Smooth muscle cell (in vitro differentiated cells): Measurements from ENCODE around the gene PAQR3. TPM values are rescaled to one million over a fixed set of nuclear protein-coding genes. Genes with fewer than 3 reads are reported as not detected.

ENCODE experiments used
- DNase-seq: peaks from one replicate; lab custom pipeline; 2025; ENCODE audit not compliant: unreplicated experiment; lab: John Stamatoyannopoulos, UW
- H2AFZ ChIP-seq: fragments of 200-600 bp; sonication (generic); 2 replicates; pipeline ENCODE4 v1.6.0; 2016; ENCODE audit warnings: antibody characterized with exemption, low read depth, mild to moderate bottlenecking
- H3F3A ChIP-seq: fragments of 200-600 bp; sonication (generic); 2 replicates; pipeline ENCODE4 v1.6.0; 2017; ENCODE audit warnings: antibody characterized with exemption, low read depth
- H3K27ac ChIP-seq: fragments of 200-600 bp; sonication (generic); 2 replicates; pipeline ENCODE4 v1.5.1; 2016; ENCODE audit warnings: low read depth, mild to moderate bottlenecking
- H3K27me3 ChIP-seq: fragments of 200-600 bp; sonication (generic); 2 replicates; pipeline ENCODE4 v1.6.1; 2016; ENCODE audit warnings: low read depth, mild to moderate bottlenecking
- H3K36me3 ChIP-seq: fragments of 200-600 bp; sonication (generic); 2 replicates; pipeline ENCODE4 v1.5.1; 2016; ENCODE audit warnings: low read depth
- H3K4me1 ChIP-seq: fragments of 200-600 bp; sonication (generic); 2 replicates; pipeline ENCODE4 v1.5.1; 2016; ENCODE audit warnings: low read depth
- H3K4me2 ChIP-seq: fragments of 200-600 bp; sonication (generic); 2 replicates; pipeline ENCODE4 v1.6.0; 2016; ENCODE audit warnings: mild to moderate bottlenecking
- H3K4me3 ChIP-seq: fragments of 200-600 bp; sonication (generic); 2 replicates; pipeline ENCODE4 v1.5.1; 2016; ENCODE audit warnings: mild to moderate bottlenecking
- H3K79me2 ChIP-seq: fragments of 200-600 bp; sonication (generic); 2 replicates; pipeline ENCODE4 v1.6.0; 2016; ENCODE audit warnings: low read depth, mild to moderate bottlenecking
- H3K9ac ChIP-seq: fragments of 200-600 bp; sonication (generic); 2 replicates; pipeline ENCODE4 v1.6.0; 2016; ENCODE audit warnings: low read depth
- H3K9me3 ChIP-seq: fragments of 200-600 bp; sonication (generic); replicated peaks from 2 replicates; pipeline ENCODE4 v1.5.1; 2016; ENCODE audit warnings: low read depth
- H4K20me1 ChIP-seq: fragments of 200-600 bp; sonication (generic); 2 replicates; pipeline ENCODE4 v1.6.0; 2016; ENCODE audit warnings: low read depth
- CTCF ChIP-seq: fragments of 200-600 bp; sonication (generic); IDR thresholded peaks from 2 replicates; pipeline ENCODE4 v1.5.1; 2017; ENCODE audit warnings: borderline replicate concordance, mild to moderate bottlenecking, antibody characterized with exemption; ENCODE audit not compliant: insufficient read depth, poor library complexity, severe bottlenecking
- WGBS: methylation state at CpG from one replicate; pipeline ENCODE4 v1.1.7; 2016; ENCODE audit warnings: low lambda C conversion rate; 5-methylcytosine and 5-hydroxymethylcytosine counted together
- polyA plus RNA-seq: library from polyadenylated mRNA; unstranded; fragments of >200 nt; fragmentation: Nextera tagmentation; extraction: Ambion mirVana; gene quantifications from 2 replicates; pipeline ENCODE4 v1.2.1, GENCODE V29; 2016
- total RNA-seq: library from RNA; depleted of rRNA; stranded (reverse); fragments of >200 nt; gene quantifications from 2 replicates; pipeline ENCODE4 v1.2.3, GENCODE V29; 2014

Gene PAQR3
- total and polyA plus RNA-seq, 2 experiments from 2014 or later = 10.8 to 20.4 TPM

GRCh38 chr4:78907638-78908037 lies 31.6 kb downstream of the PAQR3 start:
- Histone ChIP-seq H3F3A (no peaks in the 10 kb centered on the region), H3K27me3 (no peaks in the 10 kb centered on the region), H3K4me3 (no peak overlapping the region), H3K79me2 (no peaks in the 10 kb centered on the region), H3K9ac (no peak overlapping the region), H3K4me1 (no peaks in the 10 kb centered on the region), H3K9me3 (no peaks in the 10 kb centered on the region), H3K36me3 (peaks cover 4% of the 10 kb centered on the region), H4K20me1 (no peaks in the 10 kb centered on the region), H3K4me2 (no peak overlapping the region), H2AFZ (no peak overlapping the region), H3K27ac (no peak overlapping the region)
- DNase-seq = no peak
- TF ChIP-seq CTCF = no peak
- 96% methylated on average over 6 of the region's 6 CpGs for WGBS

- H4K20me1 ChIP-seq = no peaks in the 10 kb centered on the region
- DNase-seq = no peak
- H3F3A ChIP-seq = no peaks in the 10 kb centered on the region
- H3K9me3 ChIP-seq = no peaks in the 10 kb centered on the region
- TF ChIP-seq CTCF = no peak
- no peak overlapping the region for H3K4me3 ChIP-seq
- no peak overlapping the region for H3K4me2 ChIP-seq
- no peak overlapping the region for H3K27ac ChIP-seq
- no peak overlapping the region for H2AFZ ChIP-seq
- no peaks in the 10 kb centered on the region for H3K36me3 ChIP-seq
- H3K4me1 ChIP-seq = no peaks in the 10 kb centered on the region
- 56% methylated on average over 1 of the region's 1 CpG for WGBS
- H3K27me3 ChIP-seq = no peaks in the 10 kb centered on the region
- no peak overlapping the region for H3K9ac ChIP-seq
- H3K79me2 ChIP-seq = no peaks in the 10 kb centered on the region
These were observed 35.1 kb downstream of the PAQR3 start for GRCh38 chr4:78904143-78904542.

GRCh38 chr4:78902298-78902697 lies 36.9 kb downstream of the PAQR3 start:
- H3K9me3 ChIP-seq = no peaks in the 10 kb centered on the region
- H3K27ac ChIP-seq = no peak overlapping the region
- no peak for DNase-seq
- H3K4me3 ChIP-seq = no peak overlapping the region
- 47% methylated on average over 1 of the region's 1 CpG for whole genome bisulfite sequencing
- H3F3A ChIP-seq = no peaks in the 10 kb centered on the region
- no peaks in the 10 kb centered on the region for H3K27me3 ChIP-seq
- no peak overlapping the region for H3K4me2 ChIP-seq
- H3K36me3 ChIP-seq = no peaks in the 10 kb centered on the region
- no peak for TF ChIP-seq CTCF
- no peaks in the 10 kb centered on the region for H3K4me1 ChIP-seq
- H3K9ac ChIP-seq = no peak overlapping the region
- H2AFZ ChIP-seq = no peak overlapping the region
- H4K20me1 ChIP-seq = no peaks in the 10 kb centered on the region
- H3K79me2 ChIP-seq = no peaks in the 10 kb centered on the region

- TF ChIP-seq CTCF = no peak
- no peaks in the 10 kb centered on the region for H4K20me1 ChIP-seq
- H2AFZ ChIP-seq = no peak overlapping the region
- no peaks in the 10 kb centered on the region for H3K36me3 ChIP-seq
- WGBS = 76% methylated on average over 2 of the region's 2 CpGs
- no peak overlapping the region for H3K4me2 ChIP-seq
- H3K27ac ChIP-seq = no peak overlapping the region
- H3K9me3 ChIP-seq = no peaks in the 10 kb centered on the region
- no peaks in the 10 kb centered on the region for H3K79me2 ChIP-seq
- H3K4me1 ChIP-seq = no peaks in the 10 kb centered on the region
- DNase-seq = no peak
- H3F3A ChIP-seq = no peaks in the 10 kb centered on the region
- H3K4me3 ChIP-seq = no peak overlapping the region
- H3K27me3 ChIP-seq = no peaks in the 10 kb centered on the region
- no peak overlapping the region for H3K9ac ChIP-seq
These were observed 37.4 kb downstream of the PAQR3 start for GRCh38 chr4:78901882-78902281.
